Keratinocyte (primary cell): ENCODE measurements around the gene RCAN2. TPM values are rescaled to one million over a fixed set of nuclear protein-coding genes. Genes with fewer than 3 reads are reported as not detected.

Experiments
- DNase-seq: peaks from one replicate; pipeline ENCODE4 v3.0.0-alpha.2; 2011; ENCODE audit warnings: low read depth, missing footprints, low spot score
- FAIRE-seq: peaks from 2 replicates; lab custom pipeline; 2011; peaks lifted over from hg19 to GRCh38; lab: Jason Lieb, UNC
- H2AFZ ChIP-seq: 2 replicates; pipeline ENCODE4 v1.6.0; 2012; ENCODE audit warnings: low read length, control low read depth, inconsistent platforms; ENCODE audit not compliant: control insufficient read depth
- H3K27ac ChIP-seq: 2 replicates; pipeline ENCODE4 v1.5.1; 2011; ENCODE audit warnings: low read length; ENCODE audit not compliant: control insufficient read depth, insufficient read depth
- H3K27me3 ChIP-seq: 3 replicates; pipeline ENCODE4 v1.6.0; 2011; ENCODE audit warnings: low read length; ENCODE audit not compliant: control insufficient read depth, insufficient read depth; ENCODE audit errors: extremely low read depth
- H3K36me3 ChIP-seq, 2 experiments: 2 replicates in 1 of 2; 3 replicates in 1 of 2; pipeline ENCODE4 v1.5.1; 2011; ENCODE audit warnings: low read length in 2 of 2, mild to moderate bottlenecking in 1 of 2; ENCODE audit not compliant: control insufficient read depth in 2 of 2, insufficient read depth in 2 of 2; ENCODE audit errors: extremely low read depth in 1 of 2
- H3K4me1 ChIP-seq: 3 replicates; pipeline ENCODE4 v1.5.1; 2011; ENCODE audit warnings: low read length; ENCODE audit not compliant: control insufficient read depth, insufficient read depth; ENCODE audit errors: extremely low read depth
- H3K4me2 ChIP-seq: 3 replicates; pipeline ENCODE4 v1.6.0; 2011; ENCODE audit warnings: low read depth, low read length; ENCODE audit not compliant: control insufficient read depth, insufficient read depth; ENCODE audit errors: extremely low read depth
- H3K4me3 ChIP-seq, 3 experiments: fragments of 200-600 bp in 1 of 3; sonication (generic) in 1 of 3; 2 replicates in 2 of 3; 3 replicates in 1 of 3; pipeline ENCODE4 v1.5.1; 2011 to 2016; ENCODE audit warnings: low read length in 3 of 3, mild to moderate bottlenecking in 3 of 3, control low read depth in 2 of 3, inconsistent platforms in 1 of 3, low read depth in 1 of 3, mixed read lengths in 1 of 3, mixed run types in 1 of 3, moderate library complexity in 1 of 3; ENCODE audit not compliant: control insufficient read depth in 2 of 3, insufficient read depth in 2 of 3; ENCODE audit errors: extremely low read depth in 1 of 3
- H3K79me2 ChIP-seq: 2 replicates; pipeline ENCODE4 v1.6.0; 2012; ENCODE audit warnings: low read length; ENCODE audit not compliant: control insufficient read depth, insufficient read depth
- H3K9ac ChIP-seq: 3 replicates; pipeline ENCODE4 v1.6.0; 2011; ENCODE audit warnings: low read length; ENCODE audit not compliant: control insufficient read depth, insufficient read depth; ENCODE audit errors: extremely low read depth
- H3K9me1 ChIP-seq: 3 replicates; pipeline ENCODE4 v1.6.0; 2011; ENCODE audit warnings: low read length; ENCODE audit not compliant: control insufficient read depth, insufficient read depth; ENCODE audit errors: extremely low read depth
- H3K9me3 ChIP-seq: 2 replicates; pipeline ENCODE4 v1.5.1; 2012; ENCODE audit warnings: low read depth, low read length; ENCODE audit not compliant: control insufficient read depth
- H4K20me1 ChIP-seq: 3 replicates; pipeline ENCODE4 v1.6.0; 2011; ENCODE audit warnings: low read length; ENCODE audit not compliant: control insufficient read depth, insufficient read depth; ENCODE audit errors: extremely low read depth
- EZH2 ChIP-seq: IDR thresholded peaks from one replicate; pipeline ENCODE4 v1.6.1; 2012; ENCODE audit warnings: inconsistent platforms, mild to moderate bottlenecking, low read length, moderate library complexity
- dilution Hi-C: fragments of 300-500 bp; cut with MboI; formaldehyde crosslinking; loops from one replicate; pipeline ENCODE4 v1.7.0; 2020; ENCODE audit warnings: low sequenced_read_pairs; ENCODE audit not compliant: extremely low pct_ligation_motif_present
- polyA plus RNA-seq, 5 experiments: library from polyadenylated mRNA; depleted of rRNA in 3 of 5; stranded (reverse) in 3 of 5; stranded (forward) in 1 of 5; unstranded in 1 of 5; fragments of >200 nt; gene quantifications; 1 replicate in 1 of 5; 2 replicates in 3 of 5; 3 replicates in 1 of 5; pipeline versions ENCODE4 v1.2.1 to v1.2.3, GENCODE V29; 2011 to 2012; ENCODE audit warnings: missing spikeins in 2 of 5, low read depth in 1 of 5, low replicate concordance in 1 of 5
- TF ChIP-seq, protein P1 (sequence below), 3 experiments: IDR thresholded peaks in 1 of 3; conservative IDR thresholded peaks in 1 of 3; optimal IDR thresholded peaks in 1 of 3; 2 replicates in 2 of 3; 3 replicates in 1 of 3; pipeline versions ENCODE3 to v1.5.1; 2011; ENCODE audit warnings: low read length in 3 of 3, mild to moderate bottlenecking in 3 of 3, moderate library complexity in 2 of 3, control low read depth in 1 of 3, inconsistent platforms in 1 of 3; ENCODE audit not compliant: insufficient read depth in 2 of 3; ENCODE audit errors: extremely low read depth in 1 of 3

Gene RCAN2
- polyA plus RNA-seq, 1 donor (not counting 4 experiments of a cell fraction or from before 2014, with no cell fraction given): not detected

DNA sequence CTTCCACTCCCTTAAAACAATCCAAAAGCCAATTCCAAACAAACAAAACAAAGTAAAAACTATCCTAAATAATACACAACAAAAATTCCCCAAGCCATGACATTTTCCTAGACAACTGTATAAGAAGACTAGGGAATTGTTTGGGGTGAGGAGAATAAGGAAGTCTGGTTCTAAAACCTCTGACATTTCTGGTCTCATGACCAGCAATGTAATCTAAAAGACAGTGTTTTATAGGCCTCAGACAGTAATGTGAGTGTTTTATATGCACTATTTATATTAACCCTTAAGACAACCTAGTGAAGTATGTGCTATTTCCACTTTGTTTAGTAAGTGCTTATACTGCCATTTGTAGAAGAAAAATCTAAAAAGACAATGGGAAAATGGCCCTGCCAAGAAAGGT is 13.0 kb upstream of the RCAN2 start:
- H3K4me3 ChIP-seq: no peak overlapping the region
- FAIRE-seq: no peak
- dilution Hi-C loops: no loop called here

DNA sequence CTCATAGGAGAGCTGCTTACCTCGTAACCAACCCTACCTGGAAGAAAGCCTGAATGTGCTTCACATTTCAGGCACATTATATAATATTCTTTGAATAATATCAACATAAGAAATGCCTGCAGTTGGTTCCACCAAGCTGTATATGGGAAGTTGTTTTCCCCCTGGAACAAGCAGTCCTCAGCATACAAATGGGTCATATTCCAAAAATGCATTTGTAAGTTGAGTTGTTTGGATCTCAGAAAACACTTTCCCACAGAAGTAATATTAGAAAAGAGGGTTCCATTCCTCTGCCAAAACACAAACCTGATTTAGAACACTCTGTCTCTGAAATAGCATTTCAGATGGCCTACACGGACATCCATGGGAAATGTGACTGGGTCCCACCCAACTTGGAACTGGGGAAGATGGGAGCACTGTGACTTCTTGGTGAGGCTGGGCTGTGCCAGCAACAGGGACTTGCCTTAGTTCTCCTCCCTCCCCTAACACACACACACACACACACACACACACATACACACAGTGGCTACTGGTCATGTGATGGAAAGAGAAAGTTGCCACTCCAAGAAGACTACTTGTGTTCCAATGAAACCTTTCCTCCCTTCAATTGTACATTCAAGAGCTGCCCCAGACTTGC is 11.4 kb upstream of the RCAN2 start:
- Histone ChIP-seq H3K4me3 (no peak overlapping the region), H3K36me3 (no peaks in the 10 kb centered on the region), H3K9me3 (no peaks in the 10 kb centered on the region), H4K20me1 (no peaks in the 10 kb centered on the region), H3K4me2 (no peak overlapping the region), H2AFZ (no peak overlapping the region), H3K79me2 (no peaks in the 10 kb centered on the region), H3K27me3 (no peaks in the 10 kb centered on the region), H3K9ac (no peak overlapping the region), H3K9me1 (no peaks in the 10 kb centered on the region), H3K27ac (no peak overlapping the region), H3K4me1 (no peaks in the 10 kb centered on the region)
- dilution Hi-C loops: no loop called here
- FAIRE-seq: no peak
- TF ChIP-seq, protein P1, sequence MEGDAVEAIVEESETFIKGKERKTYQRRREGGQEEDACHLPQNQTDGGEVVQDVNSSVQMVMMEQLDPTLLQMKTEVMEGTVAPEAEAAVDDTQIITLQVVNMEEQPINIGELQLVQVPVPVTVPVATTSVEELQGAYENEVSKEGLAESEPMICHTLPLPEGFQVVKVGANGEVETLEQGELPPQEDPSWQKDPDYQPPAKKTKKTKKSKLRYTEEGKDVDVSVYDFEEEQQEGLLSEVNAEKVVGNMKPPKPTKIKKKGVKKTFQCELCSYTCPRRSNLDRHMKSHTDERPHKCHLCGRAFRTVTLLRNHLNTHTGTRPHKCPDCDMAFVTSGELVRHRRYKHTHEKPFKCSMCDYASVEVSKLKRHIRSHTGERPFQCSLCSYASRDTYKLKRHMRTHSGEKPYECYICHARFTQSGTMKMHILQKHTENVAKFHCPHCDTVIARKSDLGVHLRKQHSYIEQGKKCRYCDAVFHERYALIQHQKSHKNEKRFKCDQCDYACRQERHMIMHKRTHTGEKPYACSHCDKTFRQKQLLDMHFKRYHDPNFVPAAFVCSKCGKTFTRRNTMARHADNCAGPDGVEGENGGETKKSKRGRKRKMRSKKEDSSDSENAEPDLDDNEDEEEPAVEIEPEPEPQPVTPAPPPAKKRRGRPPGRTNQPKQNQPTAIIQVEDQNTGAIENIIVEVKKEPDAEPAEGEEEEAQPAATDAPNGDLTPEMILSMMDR (optimal IDR thresholded peaks at IDR 0.05 in 1 of 3, IDR thresholded peaks at IDR 0.05 in 1 of 3, conservative IDR thresholded peaks at IDR 0.05 in 1 of 3; ENCODE audit: extremely low read depth in 1 of 3, insufficient read depth in 2 of 3, low read length in 3 of 3): no peak
- no peak for TF ChIP-seq EZH2
- no peak for DNase-seq

More for the DNA sequence above, 13.0 kb upstream of the RCAN2 start:
- DNase-seq: no peak
- Histone ChIP-seq H3K79me2 (no peaks in the 10 kb centered on the region), H3K9me3 (no peaks in the 10 kb centered on the region), H4K20me1 (no peaks in the 10 kb centered on the region), H3K27ac (no peak overlapping the region), H3K27me3 (no peaks in the 10 kb centered on the region), H3K9me1 (no peaks in the 10 kb centered on the region), H3K4me1 (no peaks in the 10 kb centered on the region), H2AFZ (no peak overlapping the region), H3K9ac (no peak overlapping the region), H3K36me3 (no peaks in the 10 kb centered on the region), H3K4me2 (no peak overlapping the region)
- no peak for TF ChIP-seq EZH2
- TF ChIP-seq, protein P1 (optimal IDR thresholded peaks at IDR 0.05 in 1 of 3, IDR thresholded peaks at IDR 0.05 in 1 of 3, conservative IDR thresholded peaks at IDR 0.05 in 1 of 3; ENCODE audit: extremely low read depth in 1 of 3, insufficient read depth in 2 of 3, low read length in 3 of 3): no peak
